Renal cortical epithelial cell (primary cell): Measurements from ENCODE around the gene PRMT9. TPM values are rescaled to one million over a fixed set of nuclear protein-coding genes. Genes with fewer than 3 reads are reported as not detected.
A peak's percentile ranks its signal among the peaks of the same experiment; 100 is the strongest.

Experiments
- DNase-seq: peaks from one replicate; pipeline ENCODE4 v3.0.0-alpha.2; 2011; ENCODE audit warnings: low read depth
- total RNA-seq: library from RNA; depleted of rRNA; stranded (reverse); fragments of >200 nt; gene quantifications from 2 replicates; pipeline ENCODE4 v1.2.3, GENCODE V29; 2014

The PRMT9 gene
- total RNA-seq, 1 donor from 2014 or later: 15.2 TPM

- DNase-seq: no peak
Observed at GRCh38 chr4:147678796-147679549, 5.0 kb downstream of the PRMT9 start.

- DNase-seq: peak; percentile 33
Observed at GRCh38 chr4:147678106-147678505, 5.9 kb downstream of the PRMT9 start.

- no peak for DNase-seq
Observed at GRCh38 chr4:147674496-147674895, 9.5 kb downstream of the PRMT9 start.

- DNase-seq: no peak
Observed at GRCh38 chr4:147674073-147674472, 9.9 kb downstream of the PRMT9 start.

GRCh38 chr4:147658501-147658900 is 25.5 kb downstream of the PRMT9 start:
- DNase-seq: no peak

- no peak for DNase-seq
Observed at GRCh38 chr4:147655639-147656038, 28.3 kb downstream of the PRMT9 start.

GRCh38 chr4:147651563-147651962 is 32.4 kb downstream of the PRMT9 start:
- no peak for DNase-seq

GRCh38 chr4:147648656-147649055 is 35.3 kb downstream of the PRMT9 start:
- DNase-seq: no peak

GRCh38 chr4:147645099-147645498 is 38.9 kb downstream of the PRMT9 start:
- no peak for DNase-seq

GRCh38 chr4:147644471-147644870 is 39.5 kb downstream of the PRMT9 start:
- DNase-seq: no peak

GRCh38 chr4:147643616-147644015 is 40.3 kb downstream of the PRMT9 start:
- DNase-seq: no peak

- no peak for DNase-seq
Observed at GRCh38 chr4:147640331-147640730, 43.6 kb downstream of the PRMT9 start.

- DNase-seq: no peak
Observed at GRCh38 chr4:147639388-147639787, 44.6 kb downstream of the PRMT9 start.

- DNase-seq: peak; percentile 28
Observed at GRCh38 chr4:147638942-147639341, 45.0 kb downstream of the PRMT9 start.

GRCh38 chr4:147638365-147638764 is 45.6 kb downstream of the PRMT9 start:
- DNase-seq: no peak

- no peak for DNase-seq
Observed at GRCh38 chr4:147635348-147635747, 48.6 kb downstream of the PRMT9 start.

- DNase-seq: no peak
Observed at GRCh38 chr4:147633643-147634042, 50.3 kb downstream of the PRMT9 start.

- DNase-seq: no peak
Observed at GRCh38 chr4:147633113-147633512, 50.9 kb downstream of the PRMT9 start.

GRCh38 chr4:147629783-147630730 is 53.9 kb downstream of the PRMT9 start:
- DNase-seq: no peak

GRCh38 chr4:147628415-147628814 is 55.5 kb downstream of the PRMT9 start:
- no peak for DNase-seq

GRCh38 chr4:147626903-147627302 is 57.1 kb downstream of the PRMT9 start:
- DNase-seq: no peak

GRCh38 chr4:147625733-147626132 is 58.2 kb downstream of the PRMT9 start:
- DNase-seq: no peak

GRCh38 chr4:147620315-147620714 is 63.6 kb downstream of the PRMT9 start:
- DNase-seq: no peak
